Epithelial cell of proximal tubule (primary cell): ENCODE measurements around the gene PCSK5. TPM values are rescaled to one million over a fixed set of nuclear protein-coding genes. Genes with fewer than 3 reads are reported as not detected.

Experiments
- DNase-seq: peaks from one replicate; pipeline ENCODE4 v3.0.0-alpha.2; 2011; ENCODE audit warnings: low read depth
- H3K4me3 ChIP-seq: 2 replicates; pipeline ENCODE4 v1.5.1; 2011; ENCODE audit warnings: low read depth, mild to moderate bottlenecking, low read length
- CTCF ChIP-seq: conservative IDR thresholded peaks from 2 replicates; pipeline ENCODE4 v1.5.1; 2012; ENCODE audit warnings: low read depth, mild to moderate bottlenecking, low read length
- total RNA-seq: library from RNA; depleted of rRNA; stranded (reverse); fragments of >200 nt; gene quantifications from 2 replicates; pipeline ENCODE4 v1.2.3, GENCODE V29; 2015

PCSK5 gene
- total RNA-seq, 1 donor from 2014 or later, result 23.2 TPM

DNA sequence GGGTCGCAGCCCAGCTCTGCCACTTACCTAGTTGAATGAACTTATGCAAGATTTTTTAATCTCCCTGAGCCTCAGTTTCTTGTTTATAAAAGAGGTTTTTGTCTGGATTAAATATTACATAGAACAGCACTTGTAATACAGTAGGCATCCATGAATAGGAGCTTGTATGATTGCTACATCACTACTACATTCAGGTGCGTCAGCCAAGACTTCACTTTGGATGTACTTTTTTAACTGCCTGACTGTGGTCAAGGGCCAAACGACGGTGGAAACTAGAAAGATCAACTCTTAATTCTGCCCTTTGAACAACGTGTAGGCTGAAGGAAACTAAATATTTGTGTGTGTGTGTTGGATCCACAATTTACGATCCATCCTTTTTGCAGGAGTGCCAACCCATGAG, 330.9 kb downstream of the PCSK5 start:
- no peak for TF ChIP-seq CTCF
- no peak for DNase-seq
- no peak overlapping the region for H3K4me3 ChIP-seq

DNA sequence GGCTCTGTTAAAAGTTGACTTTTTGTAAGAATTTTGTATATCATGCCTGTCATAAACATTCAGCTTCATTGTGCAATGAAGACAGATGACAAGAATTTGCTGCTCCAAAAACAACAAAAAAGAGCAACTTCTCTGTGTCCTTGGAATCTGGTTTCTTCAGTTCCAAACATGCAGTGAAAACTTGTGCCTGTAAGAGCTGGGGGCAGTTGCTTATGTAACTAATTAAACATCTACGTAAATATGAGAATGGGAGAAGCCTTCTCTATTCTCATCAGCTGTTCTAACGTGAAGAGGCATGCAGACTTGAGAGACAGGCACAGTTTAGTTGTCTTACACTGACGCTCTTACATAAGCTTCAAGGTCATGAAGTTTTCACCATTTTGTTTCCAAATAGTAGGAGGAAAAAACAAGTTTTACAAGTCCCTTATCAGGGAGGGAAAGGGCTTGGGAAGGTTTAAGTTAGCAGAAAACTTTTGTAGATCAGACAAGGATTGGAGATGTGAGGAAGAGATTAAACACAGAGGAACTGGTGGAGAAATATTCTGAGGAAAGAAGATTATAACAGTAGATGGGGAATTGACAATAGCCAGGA, 333.4 kb downstream of the PCSK5 start:
- no peak overlapping the region for H3K4me3 ChIP-seq
- DNase-seq, result no peak
- no peak for TF ChIP-seq CTCF

GRCh38 chr9:76227156-76227555, 336.7 kb downstream of the PCSK5 start:
- no peak overlapping the region for H3K4me3 ChIP-seq
- no peak for DNase-seq
- no peak for TF ChIP-seq CTCF

DNA sequence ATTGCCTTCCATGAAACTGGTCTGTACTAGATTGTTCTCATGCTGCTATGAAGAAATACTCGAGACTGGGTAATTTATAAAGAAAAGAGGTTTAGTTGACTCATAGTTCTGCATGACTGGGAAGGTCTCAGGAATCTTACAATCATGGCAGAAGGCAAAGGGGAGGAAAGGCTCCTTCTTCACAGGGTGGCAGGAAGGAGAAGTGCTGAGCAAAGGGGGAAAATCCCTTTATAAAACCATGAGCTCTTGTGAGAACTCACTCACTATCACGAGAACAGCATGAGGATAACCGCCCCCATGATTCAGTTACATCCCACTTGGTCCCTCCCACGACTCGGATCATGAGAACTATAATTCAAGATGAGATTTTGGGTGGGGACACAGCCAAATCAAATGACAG, 340.5 kb downstream of the PCSK5 start:
- DNase-seq, result peak; percentile 23
- H3K4me3 ChIP-seq, result no peak overlapping the region
- TF ChIP-seq CTCF, result no peak

DNA sequence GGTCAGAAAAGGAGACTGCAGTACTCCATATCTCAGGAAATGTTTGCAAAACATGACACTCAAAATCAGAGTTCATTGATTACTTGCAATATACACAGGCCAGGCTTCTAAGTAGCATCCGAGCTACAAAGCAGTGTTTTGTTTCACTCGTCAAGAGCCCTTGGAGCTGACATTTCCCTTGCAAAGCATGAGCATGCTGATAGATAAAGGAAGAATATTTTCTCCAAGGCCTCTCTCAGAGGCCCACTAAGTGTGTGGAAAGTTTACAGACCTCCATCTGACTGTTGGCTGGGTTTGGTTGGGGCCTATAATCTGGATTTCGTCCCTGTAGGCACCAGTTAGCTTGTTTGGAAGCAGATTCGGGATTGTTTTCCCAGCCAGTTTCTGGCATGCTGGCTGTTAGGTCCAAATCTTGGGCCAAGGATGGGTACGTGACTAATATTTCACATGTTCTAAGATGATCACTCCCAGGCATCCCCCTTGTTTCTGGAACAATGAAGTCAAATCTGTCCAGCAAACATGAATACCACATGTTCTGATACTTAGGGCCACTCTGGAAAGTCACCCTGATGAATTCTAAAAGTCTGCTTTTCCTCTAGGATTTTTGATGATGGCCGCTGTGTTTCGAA, 342.5 kb downstream of the PCSK5 start:
- no peak for DNase-seq
- H3K4me3 ChIP-seq, result no peak overlapping the region
- no peak for TF ChIP-seq CTCF

DNA sequence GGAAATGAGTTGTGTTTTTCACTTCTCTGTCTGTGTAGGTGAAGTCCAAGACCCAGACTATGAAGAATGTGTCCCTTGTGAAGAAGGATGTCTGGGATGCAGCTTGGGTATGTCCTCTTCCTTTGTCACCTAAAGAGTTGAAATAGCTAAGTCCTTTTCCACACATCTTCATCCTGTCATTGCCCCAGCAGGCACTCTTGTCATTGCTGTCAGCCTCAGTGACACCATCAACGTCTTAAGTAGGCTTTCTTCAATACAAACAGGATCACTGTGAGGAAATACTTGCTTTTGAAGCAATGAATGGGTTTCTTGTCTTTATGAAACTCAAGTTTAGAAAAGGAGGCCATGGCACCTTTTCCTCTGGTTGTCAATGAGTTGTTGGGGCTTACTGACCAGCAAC, 350.1 kb downstream of the PCSK5 start:
- DNase-seq, result no peak
- no peak for TF ChIP-seq CTCF

GRCh38 chr9:76245518-76245917, 355.0 kb downstream of the PCSK5 start:
- no peak overlapping the region for H3K4me3 ChIP-seq
- no peak for DNase-seq
- TF ChIP-seq CTCF, result no peak

More for the DNA sequence above, 350.1 kb downstream of the PCSK5 start:
- H3K4me3 ChIP-seq, result no peak overlapping the region
